GM12878 (cell line): Measurements from ENCODE around the gene DSC3. TPM values are rescaled to one million over a fixed set of nuclear protein-coding genes. Genes with fewer than 3 reads are reported as not detected.

Source experiments
- BACH1 ChIP-seq: fragments of 450-650 bp; IDR thresholded peaks from 2 replicates; pipeline ENCODE4 v1.6.1; 2017; ENCODE audit warnings: mild to moderate bottlenecking, borderline replicate concordance
- BHLHE40 ChIP-seq, 2 experiments: fragments of 450-650 bp in 1 of 2; IDR thresholded peaks; 2 replicates each; pipeline ENCODE4 v1.6.1; 2011 to 2017; ENCODE audit warnings: low read depth in 2 of 2, borderline replicate concordance in 1 of 2, improper control_type of control experiment in 1 of 2, low read length in 1 of 2, mild to moderate bottlenecking in 1 of 2
- CREM ChIP-seq: IDR thresholded peaks from 2 replicates; pipeline ENCODE4 v1.6.1; 2014; ENCODE audit warnings: antibody characterized with exemption, low read depth
- GABPA ChIP-seq: IDR thresholded peaks from 2 replicates; pipeline ENCODE4 v1.6.1; 2014; ENCODE audit warnings: antibody characterized with exemption, low read depth, mild to moderate bottlenecking, inconsistent platforms
- GATAD2B ChIP-seq: fragments of 450-650 bp; conservative IDR thresholded peaks from 2 replicates; pipeline ENCODE4 v1.6.1; 2017; ENCODE audit warnings: low read depth, mild to moderate bottlenecking, moderate library complexity
- IRF4 ChIP-seq: IDR thresholded peaks from 2 replicates; pipeline ENCODE4 v1.6.1; 2011; ENCODE audit warnings: low read depth, low read length
- PML ChIP-seq: IDR thresholded peaks from 2 replicates; pipeline ENCODE4 v1.6.1; 2012; ENCODE audit warnings: low read length, inconsistent platforms
- RB1 ChIP-seq: fragments of 450-650 bp; formaldehyde crosslinking; IDR thresholded peaks from 2 replicates; pipeline ENCODE4 v1.6.1; 2017; ENCODE audit warnings: mild to moderate bottlenecking, borderline replicate concordance
- RUNX3 ChIP-seq: IDR thresholded peaks from 2 replicates; pipeline ENCODE4 v1.6.1; 2012; ENCODE audit warnings: low read length, inconsistent platforms
- TCF7 ChIP-seq: IDR thresholded peaks from 2 replicates; pipeline ENCODE4 v1.6.1; 2014; ENCODE audit warnings: antibody characterized with exemption, borderline replicate concordance
- ZNF384 ChIP-seq: IDR thresholded peaks from 2 replicates; pipeline ENCODE4 v1.6.1; 2012; ENCODE audit warnings: low read depth, mild to moderate bottlenecking, low read length, improper control_type of control experiment, borderline replicate concordance
- ZNF622 ChIP-seq: fragments of 450-650 bp; IDR thresholded peaks from 2 replicates; pipeline ENCODE4 v1.6.1; 2017; ENCODE audit warnings: mild to moderate bottlenecking, inconsistent platforms
- polyA plus RNA-seq, 11 experiments: library from polyadenylated mRNA; depleted of rRNA in 4 of 11; unstranded in 6 of 11; stranded (reverse) in 5 of 11; fragments of >200 nt; fragmentation: Nextera tagmentation in 4 of 11; fragmentation: Illumina TruSeq in 1 of 11; extraction: Ambion mirVana in 4 of 11; extraction: Trizol in 1 of 11; gene quantifications; 1 replicate in 1 of 11; 2 replicates in 10 of 11; pipeline versions ENCODE4 v1.2.1 to v1.2.3, GENCODE V29; 2011 to 2016; ENCODE audit warnings: inconsistent platforms in 2 of 11, missing spikeins in 2 of 11, low read depth in 1 of 11
- total RNA-seq, 4 experiments: library from RNA; depleted of rRNA in 3 of 4; stranded (reverse); fragments of >200 nt in 3 of 4; fragmentation: Illumina TruSeq in 1 of 4; extraction: Trizol in 1 of 4; gene quantifications; 2 replicates each; pipeline versions ENCODE4 v1.2.1 to v1.2.3, GENCODE V29; 2013 to 2021
- TF ChIP-seq, protein P1 (sequence below): fragments of 450-650 bp; IDR thresholded peaks from 2 replicates; pipeline ENCODE4 v1.6.1; 2017; ENCODE audit warnings: mild to moderate bottlenecking, moderate library complexity
- TF ChIP-seq, protein P2 (sequence below): IDR thresholded peaks from 2 replicates; pipeline ENCODE4 v1.6.1; 2011; ENCODE audit warnings: borderline replicate concordance, low read depth, mild to moderate bottlenecking, moderate library complexity, low read length; ENCODE audit not compliant: insufficient read depth, poor library complexity, severe bottlenecking
- TF ChIP-seq, protein P3 (sequence below): IDR thresholded peaks from 2 replicates; pipeline ENCODE4 v1.6.1; 2012; ENCODE audit warnings: low read depth, low read length, improper control_type of control experiment
- TF ChIP-seq, protein P4 (sequence below): fragments of 450-650 bp; formaldehyde crosslinking; IDR thresholded peaks from 2 replicates; pipeline ENCODE4 v1.4.0; 2020; ENCODE audit warnings: mild to moderate bottlenecking, moderate library complexity
- TF ChIP-seq, protein P5 (sequence below): fragments of 450-650 bp; IDR thresholded peaks from 2 replicates; pipeline ENCODE4 v1.6.1; 2017; ENCODE audit warnings: antibody characterized with exemption, mild to moderate bottlenecking, moderate library complexity

The DSC3 gene
- total and polyA plus RNA-seq, 10 of the 15 experiments (the other 5 are each of a cell fraction or from before 2014, with no cell fraction given): 0.01 to 2.9 (median 1.6) TPM

DNA sequence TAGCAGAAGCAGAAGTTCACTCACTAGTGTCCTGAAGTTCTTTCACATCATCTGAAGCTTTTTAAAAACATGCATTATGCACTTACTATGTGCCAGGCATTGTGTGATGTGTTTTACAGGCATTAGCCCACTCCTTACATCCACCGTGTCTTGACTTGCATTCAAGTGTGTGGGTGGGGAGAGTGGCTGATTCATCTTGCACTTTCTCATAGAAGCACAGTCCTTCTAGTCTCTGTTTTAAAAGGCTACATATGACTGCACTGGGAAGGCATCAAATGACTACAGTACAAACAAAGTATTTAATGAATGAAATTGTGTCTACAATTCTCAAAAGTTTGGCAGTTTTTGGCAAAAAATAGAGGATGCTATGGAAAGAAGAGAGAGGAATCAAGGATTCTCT, 21.6 kb upstream of the DSC3 start (continued):
- TF ChIP-seq, protein P1, sequence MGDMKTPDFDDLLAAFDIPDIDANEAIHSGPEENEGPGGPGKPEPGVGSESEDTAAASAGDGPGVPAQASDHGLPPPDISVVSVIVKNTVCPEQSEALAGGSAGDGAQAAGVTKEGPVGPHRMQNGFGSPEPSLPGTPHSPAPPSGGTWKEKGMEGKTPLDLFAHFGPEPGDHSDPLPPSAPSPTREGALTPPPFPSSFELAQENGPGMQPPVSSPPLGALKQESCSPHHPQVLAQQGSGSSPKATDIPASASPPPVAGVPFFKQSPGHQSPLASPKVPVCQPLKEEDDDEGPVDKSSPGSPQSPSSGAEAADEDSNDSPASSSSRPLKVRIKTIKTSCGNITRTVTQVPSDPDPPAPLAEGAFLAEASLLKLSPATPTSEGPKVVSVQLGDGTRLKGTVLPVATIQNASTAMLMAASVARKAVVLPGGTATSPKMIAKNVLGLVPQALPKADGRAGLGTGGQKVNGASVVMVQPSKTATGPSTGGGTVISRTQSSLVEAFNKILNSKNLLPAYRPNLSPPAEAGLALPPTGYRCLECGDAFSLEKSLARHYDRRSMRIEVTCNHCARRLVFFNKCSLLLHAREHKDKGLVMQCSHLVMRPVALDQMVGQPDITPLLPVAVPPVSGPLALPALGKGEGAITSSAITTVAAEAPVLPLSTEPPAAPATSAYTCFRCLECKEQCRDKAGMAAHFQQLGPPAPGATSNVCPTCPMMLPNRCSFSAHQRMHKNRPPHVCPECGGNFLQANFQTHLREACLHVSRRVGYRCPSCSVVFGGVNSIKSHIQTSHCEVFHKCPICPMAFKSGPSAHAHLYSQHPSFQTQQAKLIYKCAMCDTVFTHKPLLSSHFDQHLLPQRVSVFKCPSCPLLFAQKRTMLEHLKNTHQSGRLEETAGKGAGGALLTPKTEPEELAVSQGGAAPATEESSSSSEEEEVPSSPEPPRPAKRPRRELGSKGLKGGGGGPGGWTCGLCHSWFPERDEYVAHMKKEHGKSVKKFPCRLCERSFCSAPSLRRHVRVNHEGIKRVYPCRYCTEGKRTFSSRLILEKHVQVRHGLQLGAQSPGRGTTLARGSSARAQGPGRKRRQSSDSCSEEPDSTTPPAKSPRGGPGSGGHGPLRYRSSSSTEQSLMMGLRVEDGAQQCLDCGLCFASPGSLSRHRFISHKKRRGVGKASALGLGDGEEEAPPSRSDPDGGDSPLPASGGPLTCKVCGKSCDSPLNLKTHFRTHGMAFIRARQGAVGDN: no peak
- TF ChIP-seq RUNX3 (peak; percentile 63), BACH1 (no peak), CREM (peak; percentile 60; the same call in 1 of the 2 replicates), BHLHE40 (IDR thresholded peaks at IDR 0.05; ENCODE audit: borderline replicate concordance in 1 of 2, low read depth in 2 of 2, low read length in 1 of 2) (no peak), GATAD2B (no peak), TCF7 (no peak), GABPA (0 out of 2 replicates have a peak, but pooled peaks have one; percentile 10), ZNF622 (no peak), RB1 (no peak), ZNF384 (no peak), PML (0 out of 2 replicates have a peak, but pooled peaks have one; percentile 29), IRF4 (peak; percentile 67)
- TF ChIP-seq, protein P2, sequence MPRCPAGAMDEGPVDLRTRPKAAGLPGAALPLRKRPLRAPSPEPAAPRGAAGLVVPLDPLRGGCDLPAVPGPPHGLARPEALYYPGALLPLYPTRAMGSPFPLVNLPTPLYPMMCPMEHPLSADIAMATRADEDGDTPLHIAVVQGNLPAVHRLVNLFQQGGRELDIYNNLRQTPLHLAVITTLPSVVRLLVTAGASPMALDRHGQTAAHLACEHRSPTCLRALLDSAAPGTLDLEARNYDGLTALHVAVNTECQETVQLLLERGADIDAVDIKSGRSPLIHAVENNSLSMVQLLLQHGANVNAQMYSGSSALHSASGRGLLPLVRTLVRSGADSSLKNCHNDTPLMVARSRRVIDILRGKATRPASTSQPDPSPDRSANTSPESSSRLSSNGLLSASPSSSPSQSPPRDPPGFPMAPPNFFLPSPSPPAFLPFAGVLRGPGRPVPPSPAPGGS: peak; percentile 85
- TF ChIP-seq, protein P3, sequence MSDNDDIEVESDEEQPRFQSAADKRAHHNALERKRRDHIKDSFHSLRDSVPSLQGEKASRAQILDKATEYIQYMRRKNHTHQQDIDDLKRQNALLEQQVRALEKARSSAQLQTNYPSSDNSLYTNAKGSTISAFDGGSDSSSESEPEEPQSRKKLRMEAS: no peak
- TF ChIP-seq, protein P4, sequence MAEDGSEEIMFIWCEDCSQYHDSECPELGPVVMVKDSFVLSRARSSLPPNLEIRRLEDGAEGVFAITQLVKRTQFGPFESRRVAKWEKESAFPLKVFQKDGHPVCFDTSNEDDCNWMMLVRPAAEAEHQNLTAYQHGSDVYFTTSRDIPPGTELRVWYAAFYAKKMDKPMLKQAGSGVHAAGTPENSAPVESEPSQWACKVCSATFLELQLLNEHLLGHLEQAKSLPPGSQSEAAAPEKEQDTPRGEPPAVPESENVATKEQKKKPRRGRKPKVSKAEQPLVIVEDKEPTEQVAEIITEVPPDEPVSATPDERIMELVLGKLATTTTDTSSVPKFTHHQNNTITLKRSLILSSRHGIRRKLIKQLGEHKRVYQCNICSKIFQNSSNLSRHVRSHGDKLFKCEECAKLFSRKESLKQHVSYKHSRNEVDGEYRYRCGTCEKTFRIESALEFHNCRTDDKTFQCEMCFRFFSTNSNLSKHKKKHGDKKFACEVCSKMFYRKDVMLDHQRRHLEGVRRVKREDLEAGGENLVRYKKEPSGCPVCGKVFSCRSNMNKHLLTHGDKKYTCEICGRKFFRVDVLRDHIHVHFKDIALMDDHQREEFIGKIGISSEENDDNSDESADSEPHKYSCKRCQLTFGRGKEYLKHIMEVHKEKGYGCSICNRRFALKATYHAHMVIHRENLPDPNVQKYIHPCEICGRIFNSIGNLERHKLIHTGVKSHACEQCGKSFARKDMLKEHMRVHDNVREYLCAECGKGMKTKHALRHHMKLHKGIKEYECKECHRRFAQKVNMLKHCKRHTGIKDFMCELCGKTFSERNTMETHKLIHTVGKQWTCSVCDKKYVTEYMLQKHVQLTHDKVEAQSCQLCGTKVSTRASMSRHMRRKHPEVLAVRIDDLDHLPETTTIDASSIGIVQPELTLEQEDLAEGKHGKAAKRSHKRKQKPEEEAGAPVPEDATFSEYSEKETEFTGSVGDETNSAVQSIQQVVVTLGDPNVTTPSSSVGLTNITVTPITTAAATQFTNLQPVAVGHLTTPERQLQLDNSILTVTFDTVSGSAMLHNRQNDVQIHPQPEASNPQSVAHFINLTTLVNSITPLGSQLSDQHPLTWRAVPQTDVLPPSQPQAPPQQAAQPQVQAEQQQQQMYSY (CRISPR knock-in tag): no peak
- TF ChIP-seq, protein P5, sequence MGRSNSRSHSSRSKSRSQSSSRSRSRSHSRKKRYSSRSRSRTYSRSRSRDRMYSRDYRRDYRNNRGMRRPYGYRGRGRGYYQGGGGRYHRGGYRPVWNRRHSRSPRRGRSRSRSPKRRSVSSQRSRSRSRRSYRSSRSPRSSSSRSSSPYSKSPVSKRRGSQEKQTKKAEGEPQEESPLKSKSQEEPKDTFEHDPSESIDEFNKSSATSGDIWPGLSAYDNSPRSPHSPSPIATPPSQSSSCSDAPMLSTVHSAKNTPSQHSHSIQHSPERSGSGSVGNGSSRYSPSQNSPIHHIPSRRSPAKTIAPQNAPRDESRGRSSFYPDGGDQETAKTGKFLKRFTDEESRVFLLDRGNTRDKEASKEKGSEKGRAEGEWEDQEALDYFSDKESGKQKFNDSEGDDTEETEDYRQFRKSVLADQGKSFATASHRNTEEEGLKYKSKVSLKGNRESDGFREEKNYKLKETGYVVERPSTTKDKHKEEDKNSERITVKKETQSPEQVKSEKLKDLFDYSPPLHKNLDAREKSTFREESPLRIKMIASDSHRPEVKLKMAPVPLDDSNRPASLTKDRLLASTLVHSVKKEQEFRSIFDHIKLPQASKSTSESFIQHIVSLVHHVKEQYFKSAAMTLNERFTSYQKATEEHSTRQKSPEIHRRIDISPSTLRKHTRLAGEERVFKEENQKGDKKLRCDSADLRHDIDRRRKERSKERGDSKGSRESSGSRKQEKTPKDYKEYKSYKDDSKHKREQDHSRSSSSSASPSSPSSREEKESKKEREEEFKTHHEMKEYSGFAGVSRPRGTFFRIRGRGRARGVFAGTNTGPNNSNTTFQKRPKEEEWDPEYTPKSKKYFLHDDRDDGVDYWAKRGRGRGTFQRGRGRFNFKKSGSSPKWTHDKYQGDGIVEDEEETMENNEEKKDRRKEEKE: no peak
